SU-DHL-6 (cell line): ENCODE measurements around the gene SHKBP1.

Source experiments
- H2AFZ ChIP-seq: fragments of 200-600 bp; sonication (generic); 2 replicates; pipeline ENCODE4 v1.6.1; 2014; ENCODE audit warnings: low read depth, mild to moderate bottlenecking, moderate library complexity, mixed read lengths, antibody characterized with exemption, low read length; ENCODE audit not compliant: severe bottlenecking
- H3F3A ChIP-seq: fragments of 200-600 bp; shearing (Covaris generic); 2 replicates; pipeline ENCODE4 v1.6.0; 2016; ENCODE audit warnings: antibody characterized with exemption, mild to moderate bottlenecking; ENCODE audit not compliant: insufficient read depth
- H3K27ac ChIP-seq: fragments of 200-600 bp; sonication (generic); 2 replicates; pipeline ENCODE4 v1.5.1; 2016; ENCODE audit warnings: low read depth, mild to moderate bottlenecking, low read length, moderate library complexity, mixed read lengths
- H3K27me3 ChIP-seq: fragments of 200-600 bp; sonication (generic), shearing (Covaris generic); 2 replicates; pipeline ENCODE4 v1.6.0; 2014; ENCODE audit warnings: mild to moderate bottlenecking, low read length
- H3K36me3 ChIP-seq: fragments of 200-600 bp; sonication (generic); 2 replicates; pipeline ENCODE4 v1.6.1; 2014; ENCODE audit warnings: mild to moderate bottlenecking, low read length, mixed read lengths
- H3K4me2 ChIP-seq: fragments of 300-600, 200-600 bp; shearing (Covaris generic), sonication (generic); 2 replicates; pipeline ENCODE4 v1.6.0; 2014; ENCODE audit warnings: low read length, low read depth, mild to moderate bottlenecking; ENCODE audit not compliant: poor library complexity, severe bottlenecking
- H3K4me3 ChIP-seq: fragments of 200-600 bp; sonication (generic); 2 replicates; pipeline ENCODE4 v1.5.1; 2014; ENCODE audit warnings: antibody characterized with exemption, low read length, mild to moderate bottlenecking, mixed read lengths; ENCODE audit not compliant: insufficient read depth, poor library complexity, severe bottlenecking
- H3K79me2 ChIP-seq: fragments of 200-600 bp; sonication (generic); 2 replicates; pipeline ENCODE4 v1.6.1; 2014; ENCODE audit warnings: mild to moderate bottlenecking, low read length, moderate library complexity; ENCODE audit not compliant: insufficient read depth
- H3K9ac ChIP-seq: fragments of 200-600 bp; sonication (generic); 2 replicates; pipeline ENCODE4 v1.7.0; 2014; ENCODE audit warnings: mild to moderate bottlenecking, low read length
- H3K9me2 ChIP-seq: fragments of 200-600 bp; sonication (generic); replicated peaks from 2 replicates; pipeline ENCODE4 v1.6.1; 2014; ENCODE audit warnings: low read length; ENCODE audit not compliant: insufficient read depth
- H3K9me3 ChIP-seq: fragments of 200-600 bp; sonication (generic); 2 replicates; pipeline ENCODE4 v1.6.1; 2014; ENCODE audit warnings: low read length, mixed read lengths; ENCODE audit not compliant: insufficient read depth
- H4K20me1 ChIP-seq: fragments of 200-600 bp; sonication (generic); 2 replicates; pipeline ENCODE4 v1.6.1; 2014; ENCODE audit warnings: low read depth, mild to moderate bottlenecking, antibody characterized with exemption, low read length, moderate library complexity, mixed read lengths
- EZH2phosphoT487 ChIP-seq: fragments of 200-600 bp; sonication (generic), shearing (Covaris generic); conservative IDR thresholded peaks from 2 replicates; pipeline ENCODE4 v1.6.1; 2018; ENCODE audit warnings: mild to moderate bottlenecking, antibody characterized with exemption, low read length, moderate library complexity, mixed read lengths
- TF ChIP-seq, protein P1 (sequence below): fragments of 200-600 bp; sonication (generic); IDR thresholded peaks from one replicate; pipeline ENCODE4 v1.5.1; 2017; ENCODE audit warnings: antibody characterized with exemption, mild to moderate bottlenecking, low read length, moderate library complexity; ENCODE audit not compliant: insufficient read depth, poor library complexity, severe bottlenecking

SHKBP1 gene

DNA sequence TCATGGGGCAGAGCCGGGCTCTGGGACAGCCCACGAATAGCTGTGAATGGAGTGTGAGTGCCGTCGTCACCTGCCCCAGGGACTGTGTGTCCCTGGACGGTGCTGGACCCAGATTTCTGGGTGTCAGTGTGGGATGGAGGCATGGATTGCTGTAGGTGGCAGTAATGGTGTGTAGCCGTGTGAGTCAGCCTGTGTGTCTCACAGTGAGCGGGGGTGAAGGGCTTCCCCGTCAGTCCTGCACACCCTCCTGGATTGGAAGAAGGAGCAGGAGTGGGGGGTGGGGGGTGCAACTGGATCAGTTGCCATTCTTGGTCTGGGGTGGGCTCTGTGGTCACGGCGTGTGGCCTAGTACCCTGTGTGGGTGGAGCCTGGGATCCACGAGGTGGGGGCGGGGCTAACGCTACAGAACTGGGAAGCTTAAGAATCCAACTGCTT is 18.0 kb downstream of the SHKBP1 start:
- H3K4me2 ChIP-seq = no peak overlapping the region
- no peaks in the 10 kb centered on the region for H3K9me2 ChIP-seq
- TF ChIP-seq, protein P1, sequence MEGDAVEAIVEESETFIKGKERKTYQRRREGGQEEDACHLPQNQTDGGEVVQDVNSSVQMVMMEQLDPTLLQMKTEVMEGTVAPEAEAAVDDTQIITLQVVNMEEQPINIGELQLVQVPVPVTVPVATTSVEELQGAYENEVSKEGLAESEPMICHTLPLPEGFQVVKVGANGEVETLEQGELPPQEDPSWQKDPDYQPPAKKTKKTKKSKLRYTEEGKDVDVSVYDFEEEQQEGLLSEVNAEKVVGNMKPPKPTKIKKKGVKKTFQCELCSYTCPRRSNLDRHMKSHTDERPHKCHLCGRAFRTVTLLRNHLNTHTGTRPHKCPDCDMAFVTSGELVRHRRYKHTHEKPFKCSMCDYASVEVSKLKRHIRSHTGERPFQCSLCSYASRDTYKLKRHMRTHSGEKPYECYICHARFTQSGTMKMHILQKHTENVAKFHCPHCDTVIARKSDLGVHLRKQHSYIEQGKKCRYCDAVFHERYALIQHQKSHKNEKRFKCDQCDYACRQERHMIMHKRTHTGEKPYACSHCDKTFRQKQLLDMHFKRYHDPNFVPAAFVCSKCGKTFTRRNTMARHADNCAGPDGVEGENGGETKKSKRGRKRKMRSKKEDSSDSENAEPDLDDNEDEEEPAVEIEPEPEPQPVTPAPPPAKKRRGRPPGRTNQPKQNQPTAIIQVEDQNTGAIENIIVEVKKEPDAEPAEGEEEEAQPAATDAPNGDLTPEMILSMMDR = no peak
- TF ChIP-seq EZH2phosphoT487 = no peak
- no peaks in the 10 kb centered on the region for H3K79me2 ChIP-seq
- H3K36me3 ChIP-seq = no peaks in the 10 kb centered on the region
- no peaks in the 10 kb centered on the region for H4K20me1 ChIP-seq
- H3K27me3 ChIP-seq = no peaks in the 10 kb centered on the region
- H2AFZ ChIP-seq = no peak overlapping the region
- peaks cover 2% of the 10 kb centered on the region; the same call in 1 of the 2 replicates for H3F3A ChIP-seq
- H3K9ac ChIP-seq = no peak overlapping the region
- H3K27ac ChIP-seq = no peak overlapping the region
- no peaks in the 10 kb centered on the region for H3K9me3 ChIP-seq
- no peak overlapping the region for H3K4me3 ChIP-seq

DNA sequence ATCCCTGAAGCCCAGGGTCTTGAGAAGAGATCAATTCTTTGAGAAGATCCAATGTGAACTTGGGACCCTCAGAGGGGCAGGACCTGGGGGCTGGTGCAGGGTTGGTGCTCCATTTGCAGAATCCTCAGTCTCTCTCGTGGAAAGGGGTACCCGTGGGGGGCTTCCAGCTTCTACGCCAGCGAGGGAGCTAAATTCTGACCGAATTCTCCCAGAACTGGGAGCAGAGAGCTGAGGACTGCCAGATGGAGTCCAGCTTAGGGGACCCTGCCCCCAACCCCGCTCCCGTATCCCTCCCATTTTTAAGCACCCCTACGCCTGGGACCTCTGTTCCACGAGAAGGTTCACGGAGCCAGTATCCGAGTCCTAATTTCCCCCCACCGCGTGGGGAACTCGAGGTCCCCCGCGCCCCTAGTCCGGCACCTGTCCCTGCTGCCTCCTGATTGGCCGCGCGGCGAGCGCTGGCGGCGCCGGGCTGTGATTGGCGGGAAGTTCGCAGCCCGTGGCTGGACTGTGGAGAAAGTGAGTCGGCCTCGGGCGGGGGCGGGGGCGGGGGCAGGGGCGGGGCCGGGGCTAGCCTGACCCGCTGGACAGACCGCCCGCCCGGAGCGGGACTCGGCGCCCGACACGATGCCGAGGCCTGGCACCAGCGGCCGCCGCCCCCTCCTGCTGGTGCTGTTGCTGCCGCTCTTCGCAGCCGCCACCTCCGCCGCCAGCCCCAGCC is 20.1 kb downstream of the SHKBP1 start:
- TF ChIP-seq, protein P1 = no peak
- no peak for TF ChIP-seq EZH2phosphoT487
- H3F3A ChIP-seq = peaks cover 4% of the 10 kb centered on the region; the same call in 1 of the 2 replicates
- H4K20me1 ChIP-seq = no peaks in the 10 kb centered on the region
- H2AFZ ChIP-seq = no peak overlapping the region
- no peaks in the 10 kb centered on the region for H3K36me3 ChIP-seq
- H3K4me2 ChIP-seq = no peak overlapping the region
- no peaks in the 10 kb centered on the region for H3K9me2 ChIP-seq
- no peak overlapping the region for H3K27ac ChIP-seq
- no peak overlapping the region for H3K9ac ChIP-seq
- no peaks in the 10 kb centered on the region for H3K27me3 ChIP-seq
- H3K4me3 ChIP-seq = no peak overlapping the region
- H3K9me3 ChIP-seq = no peaks in the 10 kb centered on the region
- H3K79me2 ChIP-seq = no peaks in the 10 kb centered on the region

DNA sequence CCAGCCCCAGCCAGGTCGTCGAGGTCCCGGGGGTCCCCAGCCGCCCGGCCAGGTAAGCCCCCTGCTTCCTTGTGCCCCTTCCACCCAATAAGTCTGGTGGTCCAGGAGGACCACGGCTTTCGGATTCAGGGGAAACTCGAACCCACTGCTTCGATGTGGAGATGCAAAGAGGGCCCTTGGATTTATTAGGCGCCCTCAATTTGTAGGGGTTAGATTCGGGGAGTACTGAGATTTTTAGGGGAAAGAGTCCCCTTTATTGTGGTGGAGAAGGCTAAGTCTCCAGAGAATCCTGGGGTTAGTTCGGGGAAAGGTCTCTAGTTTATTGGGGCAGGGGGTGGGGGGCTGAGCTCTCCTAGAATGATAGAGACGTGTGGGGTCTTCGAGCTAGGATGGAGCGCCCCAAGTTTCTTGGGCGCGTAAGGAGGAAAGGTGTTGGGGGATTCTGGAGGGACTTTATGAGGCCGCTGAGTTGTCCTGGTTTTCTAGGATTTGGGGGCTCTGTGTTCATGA is 20.7 kb downstream of the SHKBP1 start:
- Histone ChIP-seq H3K27me3 (no peaks in the 10 kb centered on the region), H3K4me3 (no peak overlapping the region), H3K27ac (no peak overlapping the region)

More for the DNA sequence above, 20.7 kb downstream of the SHKBP1 start:
- Histone ChIP-seq H3K79me2 (no peaks in the 10 kb centered on the region), H3K9me2 (no peaks in the 10 kb centered on the region), H4K20me1 (no peaks in the 10 kb centered on the region), H3F3A (peaks cover 4% of the 10 kb centered on the region; the same call in 1 of the 2 replicates), H3K9me3 (no peaks in the 10 kb centered on the region), H3K4me2 (no peak overlapping the region), H3K9ac (no peak overlapping the region), H2AFZ (no peak overlapping the region), H3K36me3 (no peaks in the 10 kb centered on the region)
- TF ChIP-seq, protein P1 = no peak
- no peak for TF ChIP-seq EZH2phosphoT487
